Measurements from ENCODE around the gene C6orf136. TPM values are rescaled to one million over a fixed set of nuclear protein-coding genes. Genes with fewer than 3 reads are reported as not detected.

Gene C6orf136
- total and polyA plus RNA-seq, 9 of the 15 experiments (the other 6 are each of a cell fraction or from before 2014, with no cell fraction given): 14.1 to 63.1 (median 18.4) TPM

GRCh38 chr6:30616811-30617564, 29.9 kb upstream of the C6orf136 start, which contains the start of gene PPP1R10 (continued):
- TF ChIP-seq, protein P1, sequence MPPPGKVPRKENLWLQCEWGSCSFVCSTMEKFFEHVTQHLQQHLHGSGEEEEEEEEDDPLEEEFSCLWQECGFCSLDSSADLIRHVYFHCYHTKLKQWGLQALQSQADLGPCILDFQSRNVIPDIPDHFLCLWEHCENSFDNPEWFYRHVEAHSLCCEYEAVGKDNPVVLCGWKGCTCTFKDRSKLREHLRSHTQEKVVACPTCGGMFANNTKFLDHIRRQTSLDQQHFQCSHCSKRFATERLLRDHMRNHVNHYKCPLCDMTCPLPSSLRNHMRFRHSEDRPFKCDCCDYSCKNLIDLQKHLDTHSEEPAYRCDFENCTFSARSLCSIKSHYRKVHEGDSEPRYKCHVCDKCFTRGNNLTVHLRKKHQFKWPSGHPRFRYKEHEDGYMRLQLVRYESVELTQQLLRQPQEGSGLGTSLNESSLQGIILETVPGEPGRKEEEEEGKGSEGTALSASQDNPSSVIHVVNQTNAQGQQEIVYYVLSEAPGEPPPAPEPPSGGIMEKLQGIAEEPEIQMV (tag; conservative IDR thresholded peaks at IDR 0.05; ENCODE audit: low read depth): no peak
- no peak for TF ChIP-seq ZNF232 (CRISPR knock-in tag; IDR thresholded peaks at IDR 0.05)
- TF ChIP-seq HBP1 (CRISPR knock-in tag; IDR thresholded peaks at IDR 0.05): peak; percentile 99
- TF ChIP-seq ZNF197 (CRISPR knock-in tag; IDR thresholded peaks at IDR 0.05; ENCODE audit: low read depth): no peak; the same call in 1 of the 2 replicates
- 0 out of 2 replicates have a peak, but pooled peaks have one; percentile 61 for TF ChIP-seq RUNX1 (IDR thresholded peaks at IDR 0.05; ENCODE audit: low read depth)
- TF ChIP-seq BCOR (IDR thresholded peaks at IDR 0.05): peak; percentile 90
- no peak for TF ChIP-seq NR1H2 (CRISPR knock-in tag; IDR thresholded peaks at IDR 0.05)
- no peak; the same call in 1 of the 2 replicates for TF ChIP-seq GABPA (tag; conservative IDR thresholded peaks at IDR 0.05; ENCODE audit: low read depth)
- peak; percentile 97 for TF ChIP-seq SNRNP70 (optimal IDR thresholded peaks at IDR 0.05; ENCODE audit: low read depth, low read length)
- peak; percentile 93 for TF ChIP-seq ELK3 (CRISPR knock-in tag; IDR thresholded peaks at IDR 0.05)
- peak; percentile 99 for TF ChIP-seq POLR2H (tag; IDR thresholded peaks at IDR 0.05; ENCODE audit: low read depth)
- TF ChIP-seq MLLT1 (IDR thresholded peaks at IDR 0.05): peak; percentile 99
- peak; percentile 46; the same call in 1 of the 2 replicates for TF ChIP-seq ZBTB33 (CRISPR knock-in tag; IDR thresholded peaks at IDR 0.05)
- TF ChIP-seq, protein P2, sequence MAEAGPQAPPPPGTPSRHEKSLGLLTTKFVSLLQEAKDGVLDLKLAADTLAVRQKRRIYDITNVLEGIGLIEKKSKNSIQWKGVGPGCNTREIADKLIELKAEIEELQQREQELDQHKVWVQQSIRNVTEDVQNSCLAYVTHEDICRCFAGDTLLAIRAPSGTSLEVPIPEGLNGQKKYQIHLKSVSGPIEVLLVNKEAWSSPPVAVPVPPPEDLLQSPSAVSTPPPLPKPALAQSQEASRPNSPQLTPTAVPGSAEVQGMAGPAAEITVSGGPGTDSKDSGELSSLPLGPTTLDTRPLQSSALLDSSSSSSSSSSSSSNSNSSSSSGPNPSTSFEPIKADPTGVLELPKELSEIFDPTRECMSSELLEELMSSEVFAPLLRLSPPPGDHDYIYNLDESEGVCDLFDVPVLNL (CRISPR knock-in tag; IDR thresholded peaks at IDR 0.05; ENCODE audit: low read depth): 0 out of 2 replicates have a peak, but pooled peaks have one; percentile 36
- peak; percentile 84; the same call in 1 of the 2 replicates for TF ChIP-seq CC2D1A (IDR thresholded peaks at IDR 0.05)
- TF ChIP-seq TAF1 (IDR thresholded peaks at IDR 0.05; ENCODE audit: control insufficient read depth, extremely low read depth, insufficient read depth, low read length, severe bottlenecking): peak; percentile 100
- no peak; the same call in 1 of the 2 replicates for TF ChIP-seq ATF1 (CRISPR knock-in tag; IDR thresholded peaks at IDR 0.05)
- peak; percentile 98 for TF ChIP-seq ATF1 (tag; IDR thresholded peaks at IDR 0.05)
- peak; percentile 87 for TF ChIP-seq ZBTB17 (CRISPR knock-in tag; IDR thresholded peaks at IDR 0.05)

Data from K562 (cell line).